ENCODE results near the gene WDR27.

- TF ChIP-seq POLR2AphosphoS5 (IDR thresholded peaks at IDR 0.05) (no peak), POLR2A (IDR thresholded peaks at IDR 0.05) (no peak)
- TF ChIP-seq, protein P1, sequence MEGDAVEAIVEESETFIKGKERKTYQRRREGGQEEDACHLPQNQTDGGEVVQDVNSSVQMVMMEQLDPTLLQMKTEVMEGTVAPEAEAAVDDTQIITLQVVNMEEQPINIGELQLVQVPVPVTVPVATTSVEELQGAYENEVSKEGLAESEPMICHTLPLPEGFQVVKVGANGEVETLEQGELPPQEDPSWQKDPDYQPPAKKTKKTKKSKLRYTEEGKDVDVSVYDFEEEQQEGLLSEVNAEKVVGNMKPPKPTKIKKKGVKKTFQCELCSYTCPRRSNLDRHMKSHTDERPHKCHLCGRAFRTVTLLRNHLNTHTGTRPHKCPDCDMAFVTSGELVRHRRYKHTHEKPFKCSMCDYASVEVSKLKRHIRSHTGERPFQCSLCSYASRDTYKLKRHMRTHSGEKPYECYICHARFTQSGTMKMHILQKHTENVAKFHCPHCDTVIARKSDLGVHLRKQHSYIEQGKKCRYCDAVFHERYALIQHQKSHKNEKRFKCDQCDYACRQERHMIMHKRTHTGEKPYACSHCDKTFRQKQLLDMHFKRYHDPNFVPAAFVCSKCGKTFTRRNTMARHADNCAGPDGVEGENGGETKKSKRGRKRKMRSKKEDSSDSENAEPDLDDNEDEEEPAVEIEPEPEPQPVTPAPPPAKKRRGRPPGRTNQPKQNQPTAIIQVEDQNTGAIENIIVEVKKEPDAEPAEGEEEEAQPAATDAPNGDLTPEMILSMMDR (IDR thresholded peaks at IDR 0.05) = no peak
These were observed 32.7 kb downstream of the WDR27 start for GRCh38 chr6:169669147-169669546.

Data from prostate gland (tissue), 2 donors.